GM18861 (cell line): Measurements from ENCODE around the gene AJAP1.

Experiments
- ATAC-seq: cut with Tn5 transposase; IDR thresholded peaks from one replicate; pipeline ENCODE4 v1.9.1; 2021; ENCODE audit not compliant: unreplicated experiment

AJAP1 gene

DNA sequence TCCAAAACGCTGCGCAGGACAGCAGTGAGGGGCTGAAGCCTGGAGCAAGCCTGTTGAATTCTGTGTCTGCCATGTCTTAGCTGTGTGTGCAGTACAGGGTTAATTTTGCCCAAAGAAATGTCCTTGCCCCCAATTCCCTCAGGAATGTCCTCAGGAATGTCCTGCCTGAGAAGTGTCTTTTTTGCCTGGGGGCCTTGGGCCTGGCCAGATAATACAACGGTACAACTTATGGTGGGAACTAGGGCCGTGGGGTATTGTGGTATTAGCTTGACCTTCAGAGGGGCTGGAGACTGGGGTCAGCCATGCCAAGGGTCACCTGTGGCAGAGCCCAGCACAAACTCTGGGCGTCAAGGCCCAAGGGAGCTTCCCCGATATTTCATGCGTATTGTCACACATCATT, 107.7 kb downstream of the AJAP1 start:
- ATAC-seq: no peak

DNA sequence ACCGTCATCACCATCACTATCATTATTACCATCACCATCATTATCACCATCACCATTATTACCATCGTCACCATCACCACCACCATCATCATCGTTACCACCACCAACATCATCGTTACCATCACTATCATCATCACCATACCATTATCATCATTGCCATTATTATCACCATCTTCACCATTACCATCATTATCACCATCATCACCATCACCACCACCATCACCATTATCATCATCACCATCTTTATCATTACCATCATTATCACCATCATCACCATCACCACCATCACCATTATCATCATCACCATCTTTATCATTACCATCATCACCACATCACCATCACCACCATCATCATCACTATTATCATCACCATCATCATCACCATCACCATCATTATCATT, 112.9 kb downstream of the AJAP1 start:
- ATAC-seq: no peak

DNA sequence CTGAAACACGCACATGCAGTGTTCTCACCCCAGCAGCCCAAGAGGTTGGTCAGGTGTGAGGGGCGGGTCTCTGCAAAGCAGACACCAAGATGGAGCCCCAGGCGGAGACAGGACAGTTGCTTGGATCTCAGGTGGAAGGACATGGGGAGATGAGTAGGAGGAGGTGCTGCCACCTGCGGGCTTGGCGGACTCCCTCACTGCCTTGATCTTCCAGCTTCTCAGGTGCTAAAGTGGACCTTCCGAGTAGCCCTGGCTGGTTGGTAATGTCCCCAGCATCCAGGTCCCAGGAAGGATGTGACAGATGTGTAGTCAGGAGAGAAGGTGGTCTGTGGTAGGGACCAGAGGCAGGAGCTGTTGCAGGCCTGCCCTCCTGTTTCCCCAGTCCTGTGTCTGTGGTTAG, 114.1 kb downstream of the AJAP1 start:
- no peak for ATAC-seq

DNA sequence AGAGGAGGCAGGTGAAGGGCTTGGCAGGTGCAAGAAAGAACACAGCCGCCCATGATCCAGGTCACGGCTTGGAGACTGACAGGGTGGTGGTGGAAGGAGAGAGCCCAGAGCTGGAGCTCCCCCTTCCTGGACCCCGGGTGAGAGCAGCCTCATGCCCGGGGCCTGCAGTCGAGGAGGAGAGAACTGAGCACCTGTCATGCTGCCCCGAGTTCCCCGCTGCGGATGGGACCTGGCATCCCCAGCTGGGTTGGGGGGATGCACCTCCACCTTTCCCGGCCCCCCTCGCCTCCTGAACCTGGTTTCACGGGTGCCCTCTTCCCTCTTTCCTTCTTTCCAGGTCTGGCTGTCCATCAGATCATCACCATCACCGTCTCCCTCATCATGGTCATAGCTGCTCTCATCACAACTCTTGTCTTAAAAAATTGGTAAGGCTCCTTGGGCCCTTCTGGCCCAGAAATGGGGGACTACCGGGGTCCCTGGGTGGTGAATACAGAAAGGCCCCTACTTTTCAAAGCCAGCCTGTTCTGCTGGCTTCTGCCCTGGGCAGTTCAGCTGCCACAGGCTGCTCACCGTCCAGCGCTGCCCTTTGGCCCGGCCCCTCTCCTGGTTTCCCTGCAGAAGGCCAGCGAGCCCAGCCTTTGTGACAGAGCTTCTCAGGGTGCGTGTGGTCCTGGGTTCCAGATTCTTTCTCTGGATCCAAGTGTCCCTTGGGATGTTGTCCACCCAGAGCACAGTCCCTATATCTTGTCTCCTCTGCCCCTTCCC, 115.3 kb downstream of the AJAP1 start:
- no peak for ATAC-seq

DNA sequence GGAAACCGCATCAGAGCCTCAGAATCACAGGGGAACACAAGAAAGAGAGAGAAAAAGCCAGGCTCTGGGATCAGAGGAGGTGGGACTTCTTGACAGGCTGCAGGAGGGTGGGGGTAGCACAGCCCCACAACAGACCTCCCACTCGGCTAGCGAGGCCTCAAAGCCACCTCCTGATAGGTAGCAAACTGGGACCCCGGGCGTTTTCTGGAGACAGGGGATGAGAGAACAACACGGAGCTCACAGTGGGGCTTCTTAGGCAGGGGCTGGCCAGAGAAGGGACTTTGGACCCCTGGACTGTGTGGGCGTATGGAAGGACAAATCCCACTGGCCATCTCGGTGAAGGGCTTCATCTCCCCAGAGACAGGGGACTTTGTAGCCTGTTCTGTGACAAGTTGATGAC, 116.3 kb downstream of the AJAP1 start:
- no peak for ATAC-seq

DNA sequence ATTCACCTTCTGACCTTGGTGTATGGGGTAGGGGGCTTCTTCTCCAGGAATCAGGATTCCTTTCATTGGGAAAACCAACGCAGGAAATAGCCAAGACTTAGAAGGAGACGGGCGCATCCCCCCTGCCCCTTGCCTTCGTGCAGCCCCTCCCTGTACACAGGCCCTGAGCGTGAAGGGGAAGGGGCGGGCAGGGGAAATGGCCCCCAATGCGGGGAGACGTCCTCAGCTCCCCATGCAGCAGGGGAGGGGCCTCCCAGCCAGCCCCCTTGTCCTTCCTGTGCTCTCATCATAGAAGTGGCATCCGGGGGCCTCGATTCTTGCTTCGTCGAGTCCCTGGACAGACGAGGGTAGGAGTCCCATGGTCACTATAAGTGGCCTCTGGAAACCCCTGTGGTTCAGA, 116.9 kb downstream of the AJAP1 start:
- ATAC-seq: no peak

DNA sequence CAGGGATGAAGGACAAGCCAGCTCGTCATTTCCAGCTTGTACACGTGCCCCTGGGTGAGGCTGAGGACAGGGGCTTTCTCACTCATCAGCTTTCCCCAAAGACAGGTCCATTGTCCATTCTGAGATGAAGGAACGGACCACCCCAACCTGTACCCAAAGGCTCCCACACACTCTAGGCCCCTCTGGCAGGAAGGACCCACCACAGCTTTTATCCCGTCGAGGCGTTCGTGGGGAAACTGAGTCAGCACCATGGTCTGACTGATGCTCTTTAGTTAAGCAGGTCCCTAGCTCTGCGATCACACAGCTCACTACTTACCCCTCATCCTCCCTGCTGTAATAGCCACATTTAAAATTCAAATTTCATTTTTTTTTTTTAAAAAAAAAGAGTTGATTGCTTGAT, 117.3 kb downstream of the AJAP1 start:
- ATAC-seq: no peak

DNA sequence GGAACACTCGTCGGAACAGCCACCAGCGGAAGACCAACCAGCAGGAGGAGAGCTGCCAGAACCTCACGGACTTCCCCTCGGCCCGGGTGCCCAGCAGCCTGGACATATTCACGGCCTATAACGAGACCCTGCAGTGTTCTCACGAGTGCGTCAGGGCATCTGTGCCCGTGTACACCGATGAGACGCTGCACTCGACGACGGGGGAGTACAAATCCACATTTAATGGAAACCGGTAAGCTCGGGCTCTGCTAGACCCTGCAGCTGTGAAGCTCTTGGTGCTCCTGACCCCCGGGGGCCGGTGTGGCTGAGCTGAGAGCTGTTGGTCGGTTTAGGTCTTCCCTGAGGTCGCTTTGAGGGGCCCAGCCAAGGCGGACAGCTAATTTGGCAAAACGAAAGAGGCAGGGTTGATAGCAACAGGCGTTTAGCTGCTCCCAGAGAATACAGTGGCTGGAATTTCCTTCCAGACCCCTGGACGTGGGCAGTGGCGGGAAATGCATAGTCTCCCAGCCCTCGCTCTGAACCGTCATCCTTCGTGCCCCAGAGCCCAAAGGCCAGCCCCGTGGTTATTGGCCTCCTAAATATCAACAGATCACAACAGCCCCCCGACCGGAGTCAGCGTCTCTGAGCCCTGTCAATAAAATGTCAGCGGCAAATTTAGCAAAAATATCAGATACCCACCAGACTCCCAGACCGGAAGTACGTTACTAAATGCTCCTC, 118.0 kb downstream of the AJAP1 start:
- ATAC-seq: no peak

DNA sequence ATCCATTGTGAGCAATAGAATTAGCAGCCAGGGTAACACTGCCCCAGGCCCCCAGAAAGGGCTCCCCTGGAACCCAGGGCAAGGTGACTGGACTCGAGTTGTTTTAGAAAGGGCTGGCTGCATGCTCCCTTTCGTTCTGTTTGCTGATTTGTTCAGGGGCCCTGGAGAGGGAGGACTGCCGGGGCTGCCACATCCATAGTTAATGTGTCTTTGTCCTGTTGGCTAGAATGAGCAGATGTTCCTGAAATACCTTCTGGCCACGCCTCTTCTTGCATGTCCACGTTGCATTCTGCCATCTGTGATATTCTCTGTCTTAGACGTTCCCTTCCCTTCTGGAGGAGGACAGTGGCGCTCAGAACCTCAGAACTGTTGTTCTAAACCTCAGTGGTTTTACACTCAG, 118.8 kb downstream of the AJAP1 start:
- no peak for ATAC-seq

DNA sequence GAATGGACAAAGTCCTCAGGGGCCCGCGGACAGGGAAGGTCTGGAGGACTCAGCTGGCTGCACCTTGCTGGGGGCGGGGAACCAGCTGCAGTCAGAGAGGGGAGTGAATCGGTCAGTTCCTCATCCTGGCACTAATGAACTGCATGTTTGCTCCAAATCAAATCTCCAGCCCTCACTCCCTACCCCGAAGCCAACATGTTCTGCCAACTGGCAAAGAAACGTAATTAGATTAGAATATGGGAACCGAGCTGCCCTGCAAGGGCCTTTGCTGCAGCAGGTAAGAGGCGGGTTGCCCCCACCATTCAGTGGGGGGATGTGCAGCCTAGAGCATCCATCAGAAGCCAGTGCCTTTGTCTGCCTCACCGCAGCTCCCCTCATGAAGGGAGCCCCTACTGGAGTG, 121.1 kb downstream of the AJAP1 start:
- no peak for ATAC-seq

DNA sequence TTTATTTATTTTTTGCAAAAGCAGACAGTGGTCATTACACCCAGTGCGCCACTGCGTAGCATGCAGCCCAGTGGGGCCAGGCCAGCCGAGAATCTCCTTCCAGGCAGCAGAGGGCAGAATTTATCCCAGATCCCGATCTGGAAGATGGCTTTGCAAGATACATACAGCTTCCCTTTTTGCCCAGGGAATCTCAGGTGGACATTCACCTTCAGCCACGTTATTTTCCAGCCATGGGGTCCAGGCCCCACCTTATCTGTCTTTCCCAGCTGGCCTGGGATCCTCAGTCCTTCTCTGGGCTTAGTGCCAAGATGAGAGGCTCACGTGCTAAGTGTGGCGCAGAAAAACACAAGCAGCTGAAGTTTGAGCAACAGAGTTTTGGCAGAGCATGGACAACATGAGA, 123.6 kb downstream of the AJAP1 start:
- no peak for ATAC-seq

DNA sequence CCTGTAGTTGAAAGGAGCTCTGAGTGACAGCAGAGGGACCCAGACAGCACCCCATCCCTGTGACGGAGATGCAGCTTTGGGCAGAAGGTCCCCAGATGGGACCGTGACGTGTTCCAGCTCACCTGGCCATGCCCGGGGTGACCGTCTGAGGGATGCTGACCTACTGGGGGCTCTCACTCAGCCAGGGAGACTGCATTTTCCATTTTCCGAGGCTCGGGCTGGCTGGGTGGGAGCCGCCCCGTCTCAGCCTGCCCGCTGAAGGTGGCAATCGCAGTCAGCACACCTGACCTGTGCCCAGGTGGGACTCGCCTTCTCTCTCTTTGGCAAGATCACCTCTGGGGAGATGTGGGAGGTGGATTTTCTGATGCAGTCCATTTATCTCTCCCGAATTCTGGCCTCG, 127.2 kb downstream of the AJAP1 start:
- ATAC-seq: no peak

DNA sequence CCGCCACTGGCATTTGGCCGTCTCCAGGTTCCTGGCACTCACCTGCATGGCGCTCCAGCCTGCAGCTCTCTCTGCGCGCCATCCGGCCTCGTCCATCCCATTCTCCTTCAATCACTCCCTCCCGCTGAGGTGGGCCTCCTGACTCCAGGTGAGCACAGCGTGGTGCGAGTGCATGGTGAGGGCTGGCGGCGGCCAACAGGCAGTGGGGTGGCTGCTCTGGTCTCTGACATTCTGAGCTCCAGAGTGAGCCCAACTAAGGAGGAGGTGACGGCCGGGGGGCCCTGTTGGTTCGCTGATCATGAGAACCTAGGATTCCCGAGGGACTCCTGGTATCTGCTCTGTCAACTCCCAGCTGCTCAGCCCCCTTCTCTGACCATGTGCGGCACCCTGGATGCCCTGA, 130.4 kb downstream of the AJAP1 start:
- no peak for ATAC-seq

DNA sequence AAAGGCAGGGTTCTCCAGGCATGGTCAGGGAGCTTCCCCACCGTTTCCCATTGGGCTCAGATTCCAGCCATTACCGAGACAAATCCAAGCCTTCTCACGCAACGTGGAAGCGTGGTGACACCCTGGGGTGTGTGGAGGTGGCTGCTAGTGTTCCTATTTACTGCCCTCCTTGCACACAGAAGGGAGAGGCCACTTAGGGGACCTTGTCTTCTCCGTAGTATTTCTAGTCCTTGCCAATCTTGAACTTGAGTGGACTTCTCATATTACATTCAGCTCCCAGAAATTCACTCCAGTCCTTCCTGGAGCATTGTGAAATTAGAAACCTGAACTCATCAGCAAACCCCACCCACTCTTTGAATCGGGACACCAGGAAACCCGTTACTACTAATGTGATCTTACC, 131.6 kb downstream of the AJAP1 start:
- ATAC-seq: no peak

DNA sequence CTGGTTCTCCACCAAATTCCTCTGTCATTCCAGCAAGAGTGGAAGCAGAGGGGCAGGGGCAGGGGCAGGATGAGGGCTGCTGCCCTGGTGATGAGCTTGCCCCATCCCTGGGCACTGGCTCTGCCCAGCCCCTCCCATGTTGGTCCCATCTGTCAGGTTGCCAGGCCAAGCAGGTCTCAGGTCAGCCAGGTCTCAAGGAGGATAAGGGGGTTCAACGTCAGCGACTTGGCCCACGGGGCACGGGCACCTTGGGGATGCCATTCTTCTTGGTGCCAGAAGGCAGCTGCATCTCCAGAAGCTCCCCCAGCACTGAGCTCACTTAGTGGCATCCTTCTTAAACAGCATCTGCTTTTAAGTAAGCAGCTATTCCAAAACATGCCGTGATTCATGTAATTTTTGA, 133.1 kb downstream of the AJAP1 start:
- ATAC-seq: no peak

DNA sequence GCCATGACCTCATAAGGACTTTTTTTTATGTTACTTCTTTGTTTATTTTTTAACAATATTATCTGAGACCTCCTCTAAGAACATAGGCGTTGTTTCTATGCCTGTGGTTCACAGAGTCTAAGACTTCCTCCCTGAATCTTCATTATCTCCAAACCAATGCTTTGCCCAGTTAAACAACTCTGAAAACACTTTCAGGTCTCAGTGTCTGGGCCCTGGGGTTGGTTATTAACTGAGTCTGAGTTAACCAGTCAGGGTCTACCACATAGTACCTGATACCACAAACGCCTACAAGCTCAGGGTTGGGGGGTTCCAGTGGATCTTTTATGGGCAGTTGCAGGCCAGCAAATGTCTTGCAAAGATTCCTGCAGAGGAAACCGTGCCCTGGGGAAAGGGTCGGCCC, 138.2 kb downstream of the AJAP1 start:
- ATAC-seq: no peak

DNA sequence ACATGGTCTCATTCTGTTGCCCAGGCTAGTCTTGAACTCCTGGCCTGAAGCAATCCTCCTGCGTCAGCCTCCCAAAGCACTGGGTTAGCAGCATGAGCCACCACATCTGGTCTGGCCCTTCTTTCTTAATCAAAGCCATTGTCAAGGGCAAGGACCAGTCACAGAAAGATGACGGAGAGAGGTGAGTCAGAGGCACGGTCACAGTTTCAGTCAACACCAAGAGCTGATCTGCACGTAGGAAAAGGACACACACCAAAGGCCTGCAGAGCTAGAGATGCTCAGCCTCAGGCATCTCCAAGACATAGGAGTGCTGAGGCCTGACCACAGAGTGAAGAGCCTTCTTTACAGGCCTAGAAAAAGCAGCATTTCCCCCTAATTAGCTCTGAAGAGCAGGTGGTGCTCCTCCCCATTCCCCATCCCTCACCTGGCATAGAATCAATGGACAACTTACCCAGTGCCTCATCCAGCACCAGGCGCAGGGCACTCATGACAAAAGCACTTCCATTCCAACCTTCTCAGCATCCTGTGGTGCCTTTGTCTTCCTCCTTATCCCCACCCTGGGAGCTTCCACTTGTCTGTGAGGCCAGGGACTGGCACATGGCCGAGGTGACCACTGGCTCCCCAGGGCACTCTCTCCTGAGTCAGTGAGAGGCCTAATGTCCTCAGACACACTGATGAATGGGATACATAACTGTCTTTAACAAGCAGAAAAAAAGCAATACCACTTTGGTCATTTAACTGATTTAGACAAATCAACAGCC, 139.8 kb downstream of the AJAP1 start:
- ATAC-seq: no peak

DNA sequence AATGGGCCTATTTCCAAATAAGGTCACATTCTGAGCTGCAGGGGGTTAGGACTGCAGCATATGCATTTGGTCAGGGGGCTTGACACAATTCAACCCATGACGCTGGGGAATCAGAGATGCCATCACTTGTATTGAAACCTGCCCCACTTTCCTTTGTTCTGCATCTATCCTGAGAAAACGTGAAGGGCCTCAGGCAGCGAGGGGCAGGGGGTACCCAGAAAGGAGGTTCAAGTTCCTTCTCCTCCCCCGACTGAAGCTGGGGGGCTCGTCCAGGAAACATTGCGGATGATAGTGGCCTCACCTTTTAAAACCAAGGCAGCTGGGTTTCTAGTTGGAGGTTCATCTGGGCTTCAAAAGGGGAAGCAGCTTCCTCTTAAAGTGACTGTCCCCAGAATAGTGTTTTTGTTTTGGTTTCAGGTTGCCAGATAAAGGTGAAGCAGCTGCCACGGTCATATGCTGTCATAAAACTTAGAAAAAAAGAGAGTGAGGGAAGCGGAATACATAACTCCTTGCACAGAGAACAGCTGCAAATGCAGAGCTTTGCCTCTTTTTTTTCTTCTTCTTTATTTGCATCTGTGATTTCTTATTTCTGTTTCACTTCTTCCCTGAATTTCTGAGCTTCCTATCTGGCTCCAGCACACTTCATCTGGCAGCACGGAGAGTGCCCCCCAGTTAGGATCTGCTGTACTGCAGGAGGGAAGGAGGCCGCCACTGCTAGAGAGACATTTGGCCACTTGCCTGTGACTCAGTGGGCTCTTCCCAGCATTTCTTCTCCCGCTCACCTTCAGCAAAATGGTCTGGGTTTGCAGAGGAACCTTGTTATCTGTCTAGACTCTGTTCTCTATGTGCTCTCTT, 142.0 kb downstream of the AJAP1 start:
- ATAC-seq: peak; percentile 75

DNA sequence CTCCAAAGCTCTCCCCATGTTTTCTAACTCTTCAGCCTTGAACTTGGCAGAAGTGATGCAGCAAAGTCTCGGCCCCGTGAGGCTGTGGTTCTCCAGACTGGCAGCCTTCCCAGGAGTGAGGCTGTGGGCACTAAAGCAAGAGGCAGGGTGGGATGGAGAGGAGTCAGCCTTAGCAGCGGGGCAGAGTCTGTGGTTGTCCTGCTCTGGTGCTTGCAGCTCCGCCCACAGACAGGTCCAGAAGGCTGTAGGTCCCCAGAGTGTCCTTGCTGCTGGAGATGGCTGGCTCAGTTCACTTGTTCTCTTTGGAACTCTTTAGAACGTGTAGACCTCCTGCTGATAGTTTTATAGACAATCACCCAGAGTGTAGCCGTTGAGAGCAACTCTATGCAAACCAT, 142.6 kb downstream of the AJAP1 start:
- ATAC-seq: peak; percentile 3

DNA sequence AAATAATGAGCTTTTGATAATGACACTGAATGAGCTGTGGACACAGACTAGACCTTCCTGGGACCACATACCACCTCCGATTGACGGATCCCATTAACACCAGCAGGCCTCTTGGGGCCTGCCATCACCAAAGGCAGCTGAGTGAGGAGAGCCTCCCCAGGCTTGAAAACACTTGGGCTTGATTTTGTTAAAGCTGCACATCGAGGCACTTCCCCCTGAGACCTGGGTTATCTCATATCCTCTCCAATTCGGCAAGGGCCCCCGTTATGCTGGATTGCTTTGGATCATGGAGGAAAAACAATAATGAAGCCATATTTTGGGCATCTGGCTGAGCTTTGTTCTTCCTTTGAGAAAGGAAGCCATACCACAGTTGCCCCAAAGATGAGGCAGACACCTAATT, 143.0 kb downstream of the AJAP1 start:
- ATAC-seq: no peak
